ENCODE results near the gene MRNIP.
"Not testable (repeated sequence)": the region's sequence is repeated elsewhere in the genome, so short reads cannot be mapped to it uniquely, and the experiment has no call there.

MRNIP gene

DNA sequence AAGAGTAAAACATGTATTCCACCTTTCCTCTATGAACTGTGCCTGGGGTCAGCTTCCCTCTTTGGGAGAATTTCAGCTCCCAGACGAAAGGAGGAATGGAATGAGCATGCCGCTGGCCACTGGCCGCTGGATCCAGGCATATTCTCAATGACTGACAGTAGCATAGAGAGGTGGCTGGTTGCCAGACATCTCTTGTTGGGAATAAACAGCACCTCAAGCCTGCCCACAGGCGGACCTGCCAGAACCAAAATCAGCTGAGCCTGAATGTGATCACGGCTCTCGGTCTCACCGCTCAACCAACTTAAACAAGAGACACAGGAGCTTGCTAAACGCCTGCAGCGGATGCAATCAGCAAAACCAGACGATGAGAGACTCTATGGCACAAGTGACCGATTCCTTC is 28.5 kb upstream of the MRNIP start:
- DNase-seq, result no peak

DNA sequence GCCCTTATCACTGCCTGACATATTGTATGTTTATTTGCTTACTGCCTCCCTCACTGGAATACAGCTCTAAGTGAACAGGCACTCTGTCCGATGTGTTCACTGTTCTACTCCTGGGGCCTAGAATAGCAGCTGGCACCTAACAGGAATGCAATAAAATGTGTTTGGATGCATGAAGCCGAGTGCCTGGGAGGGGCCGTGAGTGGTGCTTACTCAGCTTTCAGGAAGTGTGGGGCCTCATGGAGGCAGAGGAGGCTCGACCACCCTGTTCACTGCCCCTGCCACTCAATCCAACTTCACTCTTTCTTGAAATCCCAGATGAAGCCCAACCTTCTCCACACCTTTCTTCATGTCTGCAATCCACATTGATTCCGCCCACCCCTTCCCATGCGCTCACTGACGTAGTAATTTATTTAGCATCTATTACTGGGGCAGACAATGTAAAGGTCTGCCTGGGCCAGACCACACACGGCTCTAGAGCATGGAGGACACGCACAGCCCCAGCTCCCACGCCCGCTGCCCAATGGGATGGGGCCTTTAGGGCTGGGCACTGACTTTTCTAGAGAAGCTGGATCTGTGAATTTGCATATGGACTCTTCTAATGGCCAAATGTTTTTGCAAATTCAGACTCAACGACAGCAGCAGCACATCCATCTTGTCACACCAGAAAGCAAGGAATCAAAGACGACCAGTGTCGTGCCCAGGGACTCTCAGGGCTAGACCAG is 27.7 kb upstream of the MRNIP start:
- DNase-seq, result no peak

DNA sequence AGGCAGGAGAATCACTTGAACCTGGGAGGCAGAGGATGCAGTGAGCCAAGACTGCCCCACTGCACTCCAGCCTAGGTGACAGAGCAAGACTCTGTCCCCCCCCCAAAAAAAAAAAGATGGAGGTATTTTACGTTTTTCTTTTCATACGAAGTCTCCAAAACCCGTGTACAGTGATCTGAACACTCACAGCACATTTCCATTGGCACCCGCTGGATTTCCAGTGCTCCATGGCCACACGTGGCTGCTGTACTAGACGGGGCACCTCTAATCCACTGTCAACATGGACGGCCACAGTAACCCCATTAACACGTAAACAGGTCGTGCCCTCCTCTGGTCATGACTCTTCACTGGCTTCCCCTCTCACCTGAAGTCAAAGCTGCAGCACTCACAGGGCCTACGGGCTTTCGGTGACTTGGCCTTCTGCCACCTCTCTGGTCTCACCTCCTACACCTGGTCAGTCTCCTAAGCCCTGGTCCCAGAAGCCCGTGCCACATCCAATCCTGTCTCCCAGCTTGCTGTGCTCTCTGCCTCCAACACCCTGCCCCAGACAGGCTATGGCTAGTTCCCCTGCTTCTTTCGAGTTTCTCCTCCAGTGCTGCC is 27.0 kb upstream of the MRNIP start:
- no peak for DNase-seq

DNA sequence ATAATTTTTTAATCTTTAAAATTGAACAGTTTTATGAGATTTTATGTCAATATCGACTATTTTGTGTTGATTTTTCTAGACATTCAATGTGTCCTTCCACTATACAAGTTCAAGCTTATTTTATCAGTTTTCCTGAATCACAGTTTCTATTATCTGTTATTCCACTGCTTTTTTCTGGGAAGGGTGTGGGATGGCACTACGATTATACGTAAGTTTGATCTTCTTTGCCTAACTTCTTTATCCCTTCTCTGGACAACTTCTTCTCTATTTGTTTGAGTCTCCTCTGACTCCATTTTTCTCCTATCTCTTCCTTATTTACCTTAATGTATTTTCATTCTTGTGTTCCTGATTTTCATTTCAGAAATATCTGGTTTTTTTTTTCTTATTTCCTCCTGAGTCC is 24.5 kb upstream of the MRNIP start:
- DNase-seq, result no peak

DNA sequence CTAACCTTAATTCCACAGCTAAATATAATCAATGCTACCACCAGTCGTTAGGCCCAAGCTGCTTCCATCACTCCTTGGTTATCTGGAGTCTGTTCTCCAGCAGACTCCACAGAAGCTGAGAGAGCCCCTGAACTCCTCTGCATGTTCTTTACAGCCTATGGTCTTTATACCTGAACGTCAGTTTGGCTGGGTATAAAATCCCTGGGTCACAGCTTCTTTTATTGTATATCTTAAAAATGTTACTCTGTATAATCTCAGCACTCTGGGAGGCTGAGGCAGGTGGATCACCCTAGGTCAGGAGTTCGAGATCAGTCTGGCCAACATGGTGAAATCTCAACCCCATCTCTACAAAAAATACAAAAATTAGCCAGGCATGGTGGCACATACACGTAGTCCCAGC is 23.7 kb upstream of the MRNIP start:
- no peak for DNase-seq

DNA sequence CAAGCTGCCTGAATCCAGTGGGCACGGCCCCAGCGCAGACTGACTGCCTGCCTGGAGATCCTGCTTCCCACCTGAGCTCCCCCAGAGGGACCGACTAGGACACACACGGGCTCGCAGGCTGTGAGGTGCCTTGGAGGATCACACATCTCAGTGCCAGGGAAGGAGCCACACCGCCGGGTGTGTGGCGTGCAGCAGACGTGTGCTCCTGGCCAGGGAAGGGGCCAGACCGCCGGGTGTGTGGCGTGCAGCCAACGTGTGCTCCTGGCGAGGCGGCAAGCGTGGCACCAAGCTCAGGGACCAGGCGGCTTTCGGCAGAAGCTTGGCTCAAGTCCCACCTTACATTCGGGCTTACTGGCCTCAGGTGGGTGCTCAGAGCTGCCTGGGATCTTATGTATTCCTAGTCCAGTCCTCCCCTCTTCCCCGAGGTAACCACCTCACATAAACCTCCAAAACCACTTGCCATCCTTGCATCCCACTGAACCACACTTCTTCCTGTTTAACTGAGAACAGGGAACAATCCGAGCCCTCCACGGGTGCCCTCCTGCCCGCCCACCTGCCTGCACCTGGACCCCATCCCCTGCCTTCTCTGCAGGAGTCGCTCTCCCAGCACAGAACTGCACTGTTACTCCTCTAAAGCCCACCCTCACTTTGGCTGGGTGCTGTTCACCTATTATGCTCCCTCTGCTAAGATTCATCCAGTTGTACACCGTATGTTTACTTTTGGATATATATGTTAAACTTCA is 22.4 kb upstream of the MRNIP start:
- DNase-seq, result no peak

DNA sequence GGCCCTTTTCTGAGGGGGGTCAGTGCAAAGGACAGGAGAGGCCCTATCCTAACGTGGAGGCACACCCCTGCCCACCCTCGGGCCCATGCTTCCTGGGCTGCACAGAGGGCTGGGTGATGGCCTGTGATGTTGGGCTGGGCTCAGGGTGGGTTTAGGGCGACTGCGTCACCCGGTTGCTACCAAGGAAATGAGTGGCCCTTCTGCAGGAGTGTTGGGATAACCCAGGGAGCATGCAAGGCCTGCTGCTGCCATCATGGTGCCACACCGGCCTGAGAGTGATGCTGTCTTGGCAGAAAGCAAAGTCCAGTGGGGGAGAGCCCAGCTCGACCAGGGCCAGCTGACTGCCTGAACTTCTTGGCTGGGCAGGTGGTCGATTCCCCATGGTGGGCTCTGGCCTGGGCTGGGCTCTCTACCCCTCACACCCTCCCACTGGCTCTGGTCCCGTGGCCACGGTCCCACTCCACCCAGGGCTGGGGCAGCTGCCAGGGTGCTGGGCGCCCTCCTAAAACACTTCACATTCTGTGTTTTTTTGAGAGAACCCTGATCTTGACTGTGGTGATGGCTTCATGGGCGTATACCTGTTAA is 21.5 kb upstream of the MRNIP start:
- no peak for DNase-seq

DNA sequence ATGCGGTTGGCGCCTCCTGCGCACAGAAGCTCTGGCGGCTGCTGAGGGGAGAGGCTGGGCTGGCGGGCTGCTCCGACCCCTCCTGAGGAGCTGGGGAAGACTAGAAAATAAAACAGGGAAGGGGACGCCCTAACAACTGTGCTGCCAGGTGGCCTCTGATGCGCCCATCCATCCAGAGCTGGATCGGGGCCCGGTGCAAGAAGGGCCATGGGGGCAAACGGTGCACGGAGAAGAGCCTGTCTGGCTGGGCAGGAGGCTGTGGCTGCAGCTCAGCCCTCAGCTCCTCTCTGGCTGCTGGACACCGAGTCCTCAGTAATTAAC is 21.0 kb upstream of the MRNIP start:
- DNase-seq, result no peak

DNA sequence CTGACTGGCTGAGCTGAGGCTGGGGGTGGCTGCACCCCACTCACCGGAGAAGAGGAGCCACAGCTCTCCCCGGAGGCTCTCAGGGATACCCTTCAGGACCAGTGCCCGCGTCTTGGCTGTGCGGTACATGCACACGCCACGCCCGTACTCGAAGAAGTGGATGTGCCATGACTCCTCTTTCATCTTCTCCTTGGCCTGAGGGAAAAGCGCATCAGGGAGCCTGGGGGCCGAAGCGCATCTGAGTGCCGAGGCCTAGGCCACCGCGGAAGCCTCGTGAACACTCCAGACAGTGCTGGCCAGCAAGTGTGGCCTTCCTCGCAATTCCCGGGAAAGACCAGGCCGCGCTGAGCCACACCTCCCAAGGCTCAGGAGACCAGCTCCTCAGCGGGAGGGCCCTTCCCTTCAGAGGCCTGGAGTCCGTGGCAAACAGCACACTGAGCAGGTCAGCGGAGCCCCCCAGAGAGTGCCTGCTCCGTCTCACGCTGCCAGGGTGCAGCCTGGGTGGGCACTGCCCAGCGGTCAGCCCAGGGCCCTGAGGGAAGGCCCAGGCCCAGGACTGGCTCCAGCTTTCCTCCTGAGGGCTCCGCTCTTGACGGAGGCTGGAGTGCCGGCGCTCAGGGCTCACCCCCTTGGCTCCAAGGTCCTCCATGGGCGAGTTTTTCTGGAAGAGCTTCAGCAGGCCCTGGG is 20.5 kb upstream of the MRNIP start:
- no peak for DNase-seq

DNA sequence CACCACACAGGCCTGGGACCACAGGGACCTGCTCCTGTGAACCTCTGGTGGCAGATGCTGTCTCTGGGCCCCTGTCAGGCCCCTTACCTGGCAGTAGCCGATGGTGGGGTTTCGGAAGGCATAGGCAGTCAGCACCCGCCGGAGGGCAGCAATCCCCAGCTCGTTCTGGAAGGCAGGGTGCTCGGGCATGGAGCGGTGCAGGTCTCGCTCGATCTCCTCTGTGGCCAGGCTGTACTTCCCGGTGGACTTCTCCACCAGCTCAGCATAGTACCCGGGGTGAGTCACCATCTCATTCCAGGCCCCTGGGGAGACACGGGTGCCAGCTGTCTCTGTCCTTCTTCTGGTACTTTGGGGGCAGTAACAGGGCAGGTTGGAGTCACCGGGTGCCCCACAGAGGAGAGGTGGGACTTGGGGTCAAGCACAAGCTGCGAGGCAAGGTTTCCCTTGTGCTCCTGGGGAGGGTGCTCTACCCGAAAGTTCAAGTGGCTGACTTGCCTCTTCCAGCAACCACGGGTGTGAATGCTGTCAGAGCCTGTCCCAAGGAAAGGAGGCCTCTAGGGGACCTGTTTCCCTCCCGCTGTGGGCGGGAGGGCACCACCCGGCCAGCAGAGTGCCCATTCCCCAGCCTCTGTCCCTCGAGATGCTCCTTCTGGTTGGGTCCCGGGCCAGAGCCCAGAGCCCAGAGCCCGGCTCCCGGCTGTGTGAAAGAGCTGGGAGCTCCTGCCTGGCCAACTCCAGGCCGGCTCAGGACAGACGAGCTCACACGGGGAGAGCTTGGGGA is 19.8 kb upstream of the MRNIP start:
- DNase-seq, result no peak

DNA sequence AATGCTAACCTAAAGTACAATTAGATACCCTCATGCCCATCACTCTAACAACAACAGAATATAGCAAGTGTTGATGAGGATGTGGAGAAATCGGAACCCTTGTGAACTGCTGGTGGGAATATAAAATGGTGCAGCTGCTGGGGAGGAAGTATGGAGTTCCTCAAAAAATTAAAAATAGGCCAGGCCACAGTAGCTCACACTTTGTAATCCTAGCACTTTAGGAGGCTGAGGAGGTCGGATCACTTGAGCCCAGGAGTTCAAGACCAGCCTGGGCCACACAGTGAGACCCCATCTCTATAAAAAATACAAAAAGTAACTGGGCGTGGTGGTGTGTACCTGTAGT is 18.0 kb upstream of the MRNIP start:
- no peak for DNase-seq

DNA sequence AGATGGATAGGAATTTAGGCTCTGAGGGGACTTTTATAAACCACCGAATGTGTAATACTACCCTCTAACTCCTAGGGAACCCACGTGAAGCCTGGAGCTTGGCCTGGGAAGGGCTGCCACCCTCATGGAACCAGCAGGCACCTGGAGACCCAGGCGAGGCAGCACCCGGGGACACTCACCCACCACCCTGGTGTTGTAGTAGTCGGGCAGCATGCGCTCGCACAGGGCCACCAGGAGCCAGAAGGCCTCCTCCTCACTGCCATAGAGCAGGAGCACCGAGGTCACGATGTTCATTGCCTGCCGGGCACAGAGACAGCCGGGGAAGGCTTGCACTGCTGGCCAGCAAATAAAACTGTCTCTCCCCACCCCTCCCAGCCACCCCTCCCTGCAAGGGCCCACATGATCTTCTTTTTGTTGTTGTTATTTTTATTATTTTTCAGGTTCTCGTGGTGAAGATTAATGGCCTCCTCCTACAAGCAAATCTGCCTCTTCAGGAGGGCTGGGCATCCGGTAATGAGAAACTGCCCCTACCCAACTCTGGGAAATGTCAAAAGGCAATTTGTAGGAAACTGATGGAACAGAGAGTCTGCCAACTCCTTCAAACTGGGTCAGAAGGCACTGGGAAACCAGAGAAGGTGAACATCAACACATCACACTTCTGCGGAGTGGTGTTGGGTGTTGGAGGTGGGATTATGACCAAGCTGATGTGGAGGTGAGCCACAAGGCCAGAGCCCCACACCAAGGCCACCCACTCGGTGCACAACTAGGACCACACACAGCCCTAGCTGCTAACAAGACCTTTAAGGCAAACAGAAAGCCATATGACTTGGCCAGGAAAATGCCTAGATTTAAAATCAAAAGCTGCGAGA is 17.4 kb upstream of the MRNIP start:
- no peak for DNase-seq

DNA sequence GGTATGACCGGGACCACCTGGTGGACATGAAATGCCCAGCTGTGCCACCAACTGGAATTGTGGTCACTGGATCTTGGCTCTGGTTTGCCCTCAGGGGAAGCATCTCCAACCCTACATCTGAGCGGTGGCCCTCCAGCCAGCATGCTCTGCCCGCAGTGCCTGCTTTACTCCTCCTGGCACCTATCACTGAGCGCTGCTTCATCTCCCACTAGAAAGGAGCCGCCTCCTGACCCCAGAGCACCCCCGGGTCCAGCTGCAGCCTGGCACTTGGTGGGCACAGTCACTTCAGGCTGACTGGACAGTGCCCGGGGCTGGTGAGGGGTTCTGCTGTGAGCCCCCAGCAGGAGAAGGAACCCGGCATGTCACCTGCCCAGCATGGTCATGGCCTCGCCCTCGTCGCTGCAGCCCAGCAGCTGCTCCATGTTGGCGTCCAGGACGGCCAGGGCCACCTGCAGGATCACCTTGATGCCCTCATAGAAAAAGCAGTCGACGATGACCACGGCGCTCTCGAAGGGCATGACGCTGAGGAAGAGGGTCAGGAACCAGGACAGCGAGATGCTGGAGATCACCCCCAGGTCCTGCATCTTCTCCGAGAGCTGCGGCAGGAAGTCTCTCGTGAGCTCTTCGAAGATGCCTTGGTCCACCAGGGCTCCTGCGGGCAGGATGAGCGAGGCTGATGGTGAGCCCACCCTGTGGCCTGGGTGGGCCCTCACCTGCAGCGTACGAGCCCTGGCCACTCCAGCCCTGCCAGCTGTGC is 16.1 kb upstream of the MRNIP start:
- DNase-seq, result no peak

DNA sequence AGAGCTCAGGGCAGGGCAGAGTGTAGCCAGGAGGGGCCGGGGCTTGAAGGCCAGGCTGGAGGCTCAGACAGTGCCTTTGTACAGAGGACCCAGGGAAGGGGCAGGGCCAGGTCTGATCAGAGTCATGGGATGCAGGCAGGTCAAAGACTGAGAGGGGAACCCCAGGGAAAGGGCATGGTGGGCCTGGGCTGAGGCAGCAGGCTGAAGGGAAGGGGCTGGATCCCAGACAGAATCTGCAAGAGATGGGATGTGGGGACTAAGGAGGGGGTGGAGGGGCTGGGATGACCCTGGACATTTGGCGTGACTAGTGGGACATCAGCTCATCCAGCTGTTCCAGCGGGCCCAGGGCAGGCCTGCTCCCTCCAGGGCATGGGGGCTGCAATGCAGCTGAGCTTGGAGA is 15.5 kb upstream of the MRNIP start:
- no peak for DNase-seq

DNA sequence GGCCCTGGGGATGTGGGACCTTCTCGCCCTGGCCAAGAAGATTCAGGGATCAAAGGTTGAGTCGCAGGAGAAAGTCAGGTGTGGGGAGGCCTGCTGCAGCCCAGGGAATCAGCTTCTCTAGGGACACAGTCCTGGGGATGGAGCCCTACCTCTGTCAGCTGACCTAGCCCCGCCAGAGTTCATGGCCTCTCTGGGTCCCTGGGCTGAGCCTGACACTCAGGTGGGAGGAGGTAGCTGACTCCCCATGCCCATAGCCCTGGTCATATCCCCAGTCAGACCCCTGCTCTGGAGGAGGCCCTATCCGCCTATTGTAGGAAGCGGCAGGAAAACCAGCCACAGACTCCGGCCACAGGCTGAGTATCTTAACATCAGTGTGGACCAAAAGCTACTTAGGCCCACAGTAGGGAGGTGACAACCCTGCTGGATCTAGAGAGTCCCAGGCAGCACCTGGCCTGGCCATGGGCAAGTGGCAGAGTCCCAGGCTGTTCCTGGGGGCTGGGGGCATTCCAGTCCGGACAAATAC is 15.0 kb upstream of the MRNIP start:
- no peak for DNase-seq

DNA sequence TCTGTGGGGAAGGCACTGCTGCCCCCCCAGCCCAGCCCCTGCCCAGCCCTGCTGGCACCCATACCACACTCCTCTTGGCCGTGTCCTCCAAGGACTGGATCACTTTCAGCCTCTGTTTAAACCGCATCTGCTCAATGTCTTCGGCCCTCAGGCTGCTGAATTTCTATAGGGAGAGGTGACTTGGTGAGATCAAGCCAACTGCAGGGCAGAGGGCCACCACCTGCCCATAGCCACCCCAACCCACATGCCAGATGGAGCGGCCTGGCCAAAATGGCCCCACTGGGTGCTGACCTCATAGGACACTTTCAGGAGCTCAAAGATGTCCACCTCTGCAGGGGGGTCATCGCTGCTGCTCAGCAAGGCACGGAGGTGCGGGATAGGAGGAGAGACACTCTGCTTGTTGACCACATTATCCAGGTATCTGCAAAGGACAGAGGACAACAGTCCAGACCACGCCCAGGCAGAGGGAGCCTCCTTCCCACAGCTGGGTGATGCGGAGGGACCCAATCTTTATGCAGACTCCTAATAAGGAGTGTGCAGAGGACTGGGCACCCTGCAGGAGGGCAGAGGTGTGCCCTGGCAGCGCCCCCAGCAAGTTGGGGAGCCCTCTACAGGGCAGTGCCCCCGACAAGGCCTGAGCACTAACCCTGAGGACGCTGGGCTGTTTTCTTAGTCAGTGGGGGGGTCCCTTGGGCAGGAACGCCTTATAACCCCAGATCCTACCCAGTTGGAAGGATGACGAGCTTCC is 14.4 kb upstream of the MRNIP start:
- no peak for DNase-seq

DNA sequence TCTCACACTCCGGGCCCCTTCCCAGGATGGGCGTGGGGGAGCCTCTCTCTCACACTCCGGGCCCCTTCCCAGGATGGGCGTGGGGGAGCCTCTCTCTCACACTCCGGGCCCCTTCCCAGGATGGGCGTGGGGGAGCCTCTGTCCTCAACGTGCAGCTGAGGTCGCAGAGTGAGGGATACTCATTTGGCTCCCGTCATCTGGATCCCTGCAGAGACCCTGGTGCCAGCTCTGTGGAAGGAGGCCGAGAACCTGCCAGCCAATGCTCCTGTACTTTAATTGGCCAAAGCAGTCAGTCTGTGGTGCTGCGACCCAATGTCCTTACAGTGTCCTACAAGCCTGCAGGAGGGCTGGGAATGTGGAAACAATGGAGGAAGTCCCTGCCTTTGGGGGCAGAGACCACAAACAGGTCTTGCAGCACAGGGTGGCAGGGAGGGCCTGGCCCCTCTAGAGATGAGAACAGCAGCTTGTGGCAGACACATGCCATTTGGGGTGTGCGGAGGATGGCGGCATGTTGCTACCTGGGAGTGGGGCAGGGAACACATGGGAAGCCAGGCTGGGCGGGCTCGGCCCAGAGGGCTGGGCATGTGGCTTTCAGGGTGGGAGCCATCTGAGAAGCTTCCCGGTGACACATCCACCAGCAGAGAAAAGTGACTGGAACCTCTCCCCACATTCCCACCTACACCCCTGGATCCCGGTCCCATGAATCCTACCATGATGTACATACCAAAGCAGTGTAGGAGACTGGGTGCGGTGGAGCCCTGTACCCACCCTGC is 13.6 kb upstream of the MRNIP start:
- no peak for DNase-seq

DNA sequence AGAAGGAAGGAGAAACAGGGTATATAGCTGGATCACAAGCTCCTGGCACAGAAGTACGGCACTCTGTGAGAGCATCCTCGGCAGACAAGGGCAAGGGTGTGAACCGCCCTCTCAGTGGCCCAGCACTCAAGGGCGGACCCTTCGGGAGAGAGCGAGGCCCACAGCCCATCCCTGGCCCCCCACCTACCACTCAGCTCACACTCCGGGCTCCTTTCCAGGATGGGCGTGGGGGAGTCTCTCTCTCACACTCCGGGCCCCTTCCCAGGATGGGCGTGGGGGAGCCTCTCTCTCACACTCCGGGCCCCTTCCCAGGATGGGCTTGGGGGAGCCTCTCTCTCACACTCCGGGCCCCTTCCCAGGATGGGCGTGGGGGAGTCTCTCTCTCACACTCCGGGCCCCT is 12.9 kb upstream of the MRNIP start:
- DNase-seq, result not testable (repeated sequence)

DNA sequence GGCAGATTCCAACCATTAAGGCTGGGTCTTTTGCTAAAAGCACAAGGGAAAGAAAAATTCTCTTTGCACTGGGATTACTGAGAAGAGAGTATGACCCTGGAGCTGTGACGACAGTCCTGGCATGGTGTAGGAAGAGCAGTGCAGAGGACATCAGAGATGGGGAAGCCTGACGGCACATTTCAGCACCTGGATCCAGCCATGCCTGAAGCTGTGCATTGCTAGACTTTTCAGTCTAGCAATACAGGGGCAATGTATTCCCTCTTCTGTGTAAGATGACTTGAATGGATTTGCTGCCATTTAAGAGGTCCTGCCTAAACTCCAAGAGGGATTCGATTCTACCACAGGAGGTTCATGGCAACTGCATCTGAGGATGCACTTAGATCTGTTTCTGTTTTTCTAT is 12.3 kb upstream of the MRNIP start:
- DNase-seq, result no peak
